ENCODE measurements around the gene ADGRB3. TPM values are rescaled to one million over a fixed set of nuclear protein-coding genes. Genes with fewer than 3 reads are reported as not detected.

ADGRB3 gene
- total and polyA plus RNA-seq, 7 donors, result 0.10 to 0.39 (median 0.21) TPM; not detected in 1

- no peaks in the 10 kb centered on the region for H3K4me1 ChIP-seq
- TF ChIP-seq CTCF (IDR thresholded peaks at IDR 0.05), result no peak
- ATAC-seq (no peak), DNase-seq (no peak)
- no peaks in the 10 kb centered on the region for H3K36me3 ChIP-seq (ENCODE audit: insufficient read depth in 1 of 2, low read depth in 1 of 2)
- no peaks in the 10 kb centered on the region for H3K27me3 ChIP-seq (ENCODE audit: insufficient read depth in 3 of 3, low read length in 2 of 3)
- H3K4me3 ChIP-seq, result no peak overlapping the region
- intact Hi-C loops (cut with DNase I), result no loop called here
- H3K9me3 ChIP-seq, result no peaks in the 10 kb centered on the region
- no peak overlapping the region for H3K27ac ChIP-seq
These were observed 191.4 kb downstream of the ADGRB3 start for GRCh38 chr6:68826501-68826900.

- no peaks in the 10 kb centered on the region for H3K9me3 ChIP-seq
- no peak for DNase-seq
- intact Hi-C loops (cut with DNase I), result no loop called here
- ATAC-seq, result no peak
- H3K27ac ChIP-seq, result no peak overlapping the region
- TF ChIP-seq CTCF (IDR thresholded peaks at IDR 0.05), result no peak
- no peak overlapping the region for H3K4me3 ChIP-seq
- no peaks in the 10 kb centered on the region for H3K27me3 ChIP-seq (ENCODE audit: insufficient read depth in 3 of 3, low read length in 2 of 3)
- H3K36me3 ChIP-seq (ENCODE audit: insufficient read depth in 1 of 2, low read depth in 1 of 2), result no peaks in the 10 kb centered on the region
- H3K4me1 ChIP-seq, result no peaks in the 10 kb centered on the region
- whole genome bisulfite sequencing, 3 donors, result 47 to 53% (median 52%) methylated on average over 5 of the region's 5 CpGs
These were observed 199.5 kb downstream of the ADGRB3 start for GRCh38 chr6:68834551-68834950.

DNA sequence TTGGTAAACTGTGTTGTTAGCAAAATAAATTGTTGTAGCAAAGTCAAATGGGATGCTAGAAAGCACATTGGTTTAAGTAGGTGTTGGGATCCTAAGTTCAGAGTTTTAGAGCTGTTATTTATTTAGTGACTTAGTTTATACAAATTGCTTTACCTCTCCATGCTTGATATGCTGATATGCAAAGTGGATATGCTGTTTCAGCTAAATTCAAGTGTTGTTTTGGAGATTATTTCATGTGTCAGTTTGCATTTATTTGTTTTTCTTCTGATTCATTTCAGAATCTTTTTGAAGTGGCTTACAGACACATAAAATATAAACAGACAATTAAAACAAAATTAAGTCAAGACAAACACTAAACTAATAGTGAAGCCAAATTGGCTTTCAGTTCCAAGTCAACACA, 203.5 kb downstream of the ADGRB3 start:
- no peak for ATAC-seq
- no peaks in the 10 kb centered on the region for H3K27me3 ChIP-seq (ENCODE audit: insufficient read depth in 3 of 3, low read length in 2 of 3)
- no peak for DNase-seq
- H3K27ac ChIP-seq, result no peak overlapping the region
- intact Hi-C loops (cut with DNase I), result no loop called here
- H3K9me3 ChIP-seq, result no peaks in the 10 kb centered on the region
- H3K4me3 ChIP-seq, result no peak overlapping the region
- no peaks in the 10 kb centered on the region for H3K36me3 ChIP-seq (ENCODE audit: insufficient read depth in 1 of 2, low read depth in 1 of 2)
- no peaks in the 10 kb centered on the region for H3K4me1 ChIP-seq
- TF ChIP-seq CTCF (IDR thresholded peaks at IDR 0.05), result no peak

DNA sequence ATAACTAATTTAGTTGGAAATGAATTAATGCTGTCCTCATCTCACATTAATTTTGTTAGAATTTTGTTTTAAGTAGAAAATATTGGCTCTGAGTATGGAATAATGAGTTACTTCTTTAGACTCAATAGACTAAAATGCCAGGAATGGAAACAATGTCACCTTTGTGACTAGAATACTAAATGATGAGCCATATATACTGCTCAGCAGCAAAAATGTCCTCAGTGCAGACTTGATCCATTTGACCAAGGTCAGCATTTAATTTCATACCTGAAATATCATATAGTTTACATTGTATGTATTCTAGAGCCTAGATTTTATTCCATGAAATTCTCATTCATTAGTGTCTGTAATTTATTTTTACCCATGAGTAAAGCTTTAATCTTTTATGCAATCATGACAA, 217.7 kb downstream of the ADGRB3 start:
- no peaks in the 10 kb centered on the region for H3K36me3 ChIP-seq (ENCODE audit: insufficient read depth in 1 of 2, low read depth in 1 of 2)
- H3K9me3 ChIP-seq, result no peaks in the 10 kb centered on the region
- no peak overlapping the region for H3K27ac ChIP-seq
- intact Hi-C loops (cut with DNase I), result no loop called here
- ATAC-seq (no peak), DNase-seq (no peak)
- H3K4me1 ChIP-seq, result no peaks in the 10 kb centered on the region
- H3K4me3 ChIP-seq, result no peak overlapping the region
- no peak for TF ChIP-seq CTCF (IDR thresholded peaks at IDR 0.05)
- H3K27me3 ChIP-seq (ENCODE audit: insufficient read depth in 3 of 3, low read length in 2 of 3), result peaks cover 0 to 2% (median 0%) of the 10 kb centered on the region in 3 donors

DNA sequence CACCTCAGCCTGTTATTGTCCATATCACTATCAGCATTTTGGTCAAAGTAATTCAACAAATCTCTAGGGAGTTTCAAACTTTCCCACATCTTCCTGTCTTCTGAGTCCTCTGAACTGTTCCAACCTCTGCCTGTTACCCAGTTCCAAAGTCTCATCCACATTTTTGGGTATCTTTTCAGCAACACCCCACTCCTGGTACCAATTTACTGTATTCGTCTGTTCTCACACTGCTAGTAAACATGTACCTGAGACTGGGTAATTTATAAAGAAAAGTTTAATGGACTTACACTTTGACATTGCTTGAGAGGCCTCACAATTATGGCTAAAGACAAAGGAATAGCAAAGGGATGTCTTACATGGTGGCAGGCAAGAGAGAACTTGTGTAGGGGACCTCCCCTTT, 224.2 kb downstream of the ADGRB3 start:
- H3K36me3 ChIP-seq (ENCODE audit: insufficient read depth in 1 of 2, low read depth in 1 of 2), result no peaks in the 10 kb centered on the region
- no peak for ATAC-seq
- WGBS, 3 donors, result 79 to 90% (median 79%) methylated on average over 1 of the region's 1 CpG

More for the DNA sequence above, 224.2 kb downstream of the ADGRB3 start:
- Histone ChIP-seq H3K9me3 (peaks cover 10% of the 10 kb centered on the region), H3K4me3 (no peak overlapping the region), H3K27me3 (ENCODE audit: insufficient read depth in 3 of 3, low read length in 2 of 3) (no peaks in the 10 kb centered on the region), H3K27ac (no peak overlapping the region), H3K4me1 (no peaks in the 10 kb centered on the region)
- intact Hi-C loops (cut with DNase I), result no loop called here
- TF ChIP-seq CTCF (IDR thresholded peaks at IDR 0.05), result no peak
- DNase-seq, result no peak

All from psoas muscle (tissue), 8 donors.